GM12878 (cell line): ENCODE results near the gene KIF3A. TPM values are rescaled to one million over a fixed set of nuclear protein-coding genes. Genes with fewer than 3 reads are reported as not detected.

Source experiments
- ASH2L ChIP-seq: fragments of 300-600, 200-600 bp; sonication (generic); IDR thresholded peaks from 2 replicates; pipeline ENCODE4 v1.6.1; 2017; ENCODE audit warnings: low read depth, mild to moderate bottlenecking, borderline replicate concordance
- ATF7 ChIP-seq: fragments of 450-650 bp; IDR thresholded peaks from 2 replicates; pipeline ENCODE4 v1.6.1; 2016; ENCODE audit warnings: low read depth, mild to moderate bottlenecking
- CBX3 ChIP-seq: fragments of 200-600 bp; sonication (generic); IDR thresholded peaks from 2 replicates; pipeline ENCODE4 v1.6.1; 2016; ENCODE audit warnings: low read depth, borderline replicate concordance
- CBX5 ChIP-seq: sonication (generic); IDR thresholded peaks from 2 replicates; pipeline ENCODE4 v1.6.1; 2016; ENCODE audit warnings: low read depth, moderate library complexity, mild to moderate bottlenecking, inconsistent platforms
- CHD2 ChIP-seq: IDR thresholded peaks from 2 replicates; pipeline ENCODE4 v1.6.1; 2011; ENCODE audit warnings: low read depth, low read length, improper control_type of control experiment, borderline replicate concordance
- FOXK2 ChIP-seq: fragments of 450-650 bp; IDR thresholded peaks from 2 replicates; pipeline ENCODE4 v1.6.1; 2017; ENCODE audit warnings: mild to moderate bottlenecking, moderate library complexity
- IKZF1 ChIP-seq: fragments of 450-650 bp; conservative IDR thresholded peaks from 2 replicates; pipeline ENCODE4 v1.6.1; 2017; ENCODE audit warnings: antibody characterized with exemption, mild to moderate bottlenecking
- MTA3 ChIP-seq: IDR thresholded peaks from 2 replicates; pipeline ENCODE4 v1.6.1; 2012; ENCODE audit warnings: low read length, inconsistent platforms, borderline replicate concordance
- NFYA ChIP-seq: IDR thresholded peaks from 2 replicates; pipeline ENCODE4 v1.6.1; 2011; ENCODE audit warnings: low read depth, mild to moderate bottlenecking, low read length, improper control_type of control experiment, borderline replicate concordance
- RFX5 ChIP-seq: IDR thresholded peaks from 2 replicates; pipeline ENCODE4 v1.6.1; 2011; ENCODE audit warnings: low read depth, low read length, improper control_type of control experiment
- RUNX3 ChIP-seq: IDR thresholded peaks from 2 replicates; pipeline ENCODE4 v1.6.1; 2012; ENCODE audit warnings: low read length, inconsistent platforms
- TARDBP ChIP-seq: IDR thresholded peaks from 2 replicates; pipeline ENCODE4 v1.6.1; 2016; ENCODE audit warnings: borderline replicate concordance
- TCF7 ChIP-seq: IDR thresholded peaks from 2 replicates; pipeline ENCODE4 v1.6.1; 2014; ENCODE audit warnings: antibody characterized with exemption, borderline replicate concordance
- YBX1 ChIP-seq: fragments of 450-650 bp; IDR thresholded peaks from 2 replicates; pipeline ENCODE4 v1.6.1; 2016; ENCODE audit warnings: antibody characterized with exemption
- ZBED1 ChIP-seq: IDR thresholded peaks from 2 replicates; pipeline ENCODE4 v1.6.1; 2016; ENCODE audit warnings: borderline replicate concordance
- polyA plus RNA-seq, 11 experiments: library from polyadenylated mRNA; depleted of rRNA in 4 of 11; unstranded in 6 of 11; stranded (reverse) in 5 of 11; fragments of >200 nt; fragmentation: Nextera tagmentation in 4 of 11; fragmentation: Illumina TruSeq in 1 of 11; extraction: Ambion mirVana in 4 of 11; extraction: Trizol in 1 of 11; gene quantifications; 1 replicate in 1 of 11; 2 replicates in 10 of 11; pipeline versions ENCODE4 v1.2.1 to v1.2.3, GENCODE V29; 2011 to 2016; ENCODE audit warnings: inconsistent platforms in 2 of 11, missing spikeins in 2 of 11, low read depth in 1 of 11
- total RNA-seq, 4 experiments: library from RNA; depleted of rRNA in 3 of 4; stranded (reverse); fragments of >200 nt in 3 of 4; fragmentation: Illumina TruSeq in 1 of 4; extraction: Trizol in 1 of 4; gene quantifications; 2 replicates each; pipeline versions ENCODE4 v1.2.1 to v1.2.3, GENCODE V29; 2013 to 2021
- TF ChIP-seq, protein P1 (sequence below): IDR thresholded peaks from 2 replicates; pipeline ENCODE4 v1.6.1; 2011; ENCODE audit warnings: borderline replicate concordance, low read depth, mild to moderate bottlenecking, moderate library complexity, mixed read lengths, low read length; ENCODE audit not compliant: insufficient read depth; ENCODE audit errors: extremely low read length
- TF ChIP-seq, protein P2 (sequence below): fragments of 450-650 bp; IDR thresholded peaks from 2 replicates; pipeline ENCODE4 v1.6.1; 2016; ENCODE audit warnings: mild to moderate bottlenecking
- TF ChIP-seq, protein P3 (sequence below): fragments of 450-650 bp; IDR thresholded peaks from 2 replicates; pipeline ENCODE4 v1.6.1; 2017; ENCODE audit warnings: mild to moderate bottlenecking, moderate library complexity

KIF3A gene
- total and polyA plus RNA-seq, 10 of the 15 experiments (the other 5 are each of a cell fraction or from before 2014, with no cell fraction given): 2.7 to 36.5 (median 10.0) TPM

- TF ChIP-seq, protein P1, sequence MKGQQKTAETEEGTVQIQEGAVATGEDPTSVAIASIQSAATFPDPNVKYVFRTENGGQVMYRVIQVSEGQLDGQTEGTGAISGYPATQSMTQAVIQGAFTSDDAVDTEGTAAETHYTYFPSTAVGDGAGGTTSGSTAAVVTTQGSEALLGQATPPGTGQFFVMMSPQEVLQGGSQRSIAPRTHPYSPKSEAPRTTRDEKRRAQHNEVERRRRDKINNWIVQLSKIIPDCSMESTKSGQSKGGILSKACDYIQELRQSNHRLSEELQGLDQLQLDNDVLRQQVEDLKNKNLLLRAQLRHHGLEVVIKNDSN: peak; percentile 73
- TF ChIP-seq RUNX3: no peak
- TF ChIP-seq CBX5: no peak
- TF ChIP-seq FOXK2: peak; percentile 94
- no peak for TF ChIP-seq TCF7
- TF ChIP-seq, protein P2, sequence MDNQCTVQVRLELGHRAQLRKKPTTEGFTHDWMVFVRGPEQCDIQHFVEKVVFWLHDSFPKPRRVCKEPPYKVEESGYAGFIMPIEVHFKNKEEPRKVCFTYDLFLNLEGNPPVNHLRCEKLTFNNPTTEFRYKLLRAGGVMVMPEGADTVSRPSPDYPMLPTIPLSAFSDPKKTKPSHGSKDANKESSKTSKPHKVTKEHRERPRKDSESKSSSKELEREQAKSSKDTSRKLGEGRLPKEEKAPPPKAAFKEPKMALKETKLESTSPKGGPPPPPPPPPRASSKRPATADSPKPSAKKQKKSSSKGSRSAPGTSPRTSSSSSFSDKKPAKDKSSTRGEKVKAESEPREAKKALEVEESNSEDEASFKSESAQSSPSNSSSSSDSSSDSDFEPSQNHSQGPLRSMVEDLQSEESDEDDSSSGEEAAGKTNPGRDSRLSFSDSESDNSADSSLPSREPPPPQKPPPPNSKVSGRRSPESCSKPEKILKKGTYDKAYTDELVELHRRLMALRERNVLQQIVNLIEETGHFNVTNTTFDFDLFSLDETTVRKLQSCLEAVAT: peak; percentile 66; the same call in 1 of the 2 replicates
- peak; percentile 60 for TF ChIP-seq ZBED1
- TF ChIP-seq TARDBP: 0 out of 2 replicates have a peak, but pooled peaks have one; percentile 30
- TF ChIP-seq ATF7: peak; percentile 93
- peak; percentile 99 for TF ChIP-seq IKZF1
- TF ChIP-seq, protein P3, sequence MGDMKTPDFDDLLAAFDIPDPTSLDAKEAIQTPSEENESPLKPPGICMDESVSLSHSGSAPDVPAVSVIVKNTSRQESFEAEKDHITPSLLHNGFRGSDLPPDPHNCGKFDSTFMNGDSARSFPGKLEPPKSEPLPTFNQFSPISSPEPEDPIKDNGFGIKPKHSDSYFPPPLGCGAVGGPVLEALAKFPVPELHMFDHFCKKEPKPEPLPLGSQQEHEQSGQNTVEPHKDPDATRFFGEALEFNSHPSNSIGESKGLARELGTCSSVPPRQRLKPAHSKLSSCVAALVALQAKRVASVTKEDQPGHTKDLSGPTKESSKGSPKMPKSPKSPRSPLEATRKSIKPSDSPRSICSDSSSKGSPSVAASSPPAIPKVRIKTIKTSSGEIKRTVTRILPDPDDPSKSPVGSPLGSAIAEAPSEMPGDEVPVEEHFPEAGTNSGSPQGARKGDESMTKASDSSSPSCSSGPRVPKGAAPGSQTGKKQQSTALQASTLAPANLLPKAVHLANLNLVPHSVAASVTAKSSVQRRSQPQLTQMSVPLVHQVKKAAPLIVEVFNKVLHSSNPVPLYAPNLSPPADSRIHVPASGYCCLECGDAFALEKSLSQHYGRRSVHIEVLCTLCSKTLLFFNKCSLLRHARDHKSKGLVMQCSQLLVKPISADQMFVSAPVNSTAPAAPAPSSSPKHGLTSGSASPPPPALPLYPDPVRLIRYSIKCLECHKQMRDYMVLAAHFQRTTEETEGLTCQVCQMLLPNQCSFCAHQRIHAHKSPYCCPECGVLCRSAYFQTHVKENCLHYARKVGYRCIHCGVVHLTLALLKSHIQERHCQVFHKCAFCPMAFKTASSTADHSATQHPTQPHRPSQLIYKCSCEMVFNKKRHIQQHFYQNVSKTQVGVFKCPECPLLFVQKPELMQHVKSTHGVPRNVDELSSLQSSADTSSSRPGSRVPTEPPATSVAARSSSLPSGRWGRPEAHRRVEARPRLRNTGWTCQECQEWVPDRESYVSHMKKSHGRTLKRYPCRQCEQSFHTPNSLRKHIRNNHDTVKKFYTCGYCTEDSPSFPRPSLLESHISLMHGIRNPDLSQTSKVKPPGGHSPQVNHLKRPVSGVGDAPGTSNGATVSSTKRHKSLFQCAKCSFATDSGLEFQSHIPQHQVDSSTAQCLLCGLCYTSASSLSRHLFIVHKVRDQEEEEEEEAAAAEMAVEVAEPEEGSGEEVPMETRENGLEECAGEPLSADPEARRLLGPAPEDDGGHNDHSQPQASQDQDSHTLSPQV: peak; percentile 16
- no peak for TF ChIP-seq CBX3
- TF ChIP-seq RFX5: no peak; the same call in 1 of the 2 replicates
- no peak for TF ChIP-seq ASH2L
- peak; percentile 74; the same call in 1 of the 2 replicates for TF ChIP-seq CHD2
- TF ChIP-seq MTA3: no peak
- TF ChIP-seq NFYA: no peak
- peak; percentile 99 for TF ChIP-seq YBX1
Measured at GRCh38 chr5:132662925-132663770, 74.2 kb downstream of the KIF3A start (continued).
